ENCODE measurements around the gene EMCN.
"Not testable (repeated sequence)": the region's sequence is repeated elsewhere in the genome, so short reads cannot be mapped to it uniquely, and the experiment has no call there.

Gene EMCN

GRCh38 chr4:100517864-100518341 is at the start of gene EMCN:
TSS of gene EMCN (minus strand) at chr4:100518022. CDS start at chr4:100517914, 108 bp downstream.
- DNase-seq, result peak; percentile 37

- no peak for DNase-seq
Measured at GRCh38 chr4:100566396-100566795, 48.6 kb upstream of the EMCN start.

GRCh38 chr4:100557306-100557705 is 39.5 kb upstream of the EMCN start:
- DNase-seq, result no peak

- peak; percentile 2 for DNase-seq
Measured at GRCh38 chr4:100555611-100556337, 38.0 kb upstream of the EMCN start.

GRCh38 chr4:100548200-100548560 is 30.4 kb upstream of the EMCN start:
- DNase-seq, result no peak

GRCh38 chr4:100547541-100548199 is 29.8 kb upstream of the EMCN start:
- no peak for DNase-seq

- no peak for DNase-seq
Measured at GRCh38 chr4:100545427-100545826, 27.6 kb upstream of the EMCN start.

GRCh38 chr4:100540131-100540530 is 22.3 kb upstream of the EMCN start:
- DNase-seq, result no peak

- DNase-seq, result no peak
Measured at GRCh38 chr4:100539706-100540105, 21.9 kb upstream of the EMCN start.

- DNase-seq, result no peak
Measured at GRCh38 chr4:100533741-100534140, 15.9 kb upstream of the EMCN start.

GRCh38 chr4:100530161-100530560 is 12.3 kb upstream of the EMCN start:
- DNase-seq, result not testable (repeated sequence)

- DNase-seq, result no peak
Measured at GRCh38 chr4:100525686-100526085, 7.9 kb upstream of the EMCN start.

- DNase-seq, result no peak
Measured at GRCh38 chr4:100519205-100519604, 1.4 kb upstream of the EMCN start.

GRCh38 chr4:100516225-100516624 is 1.6 kb downstream of the EMCN start:
- no peak for DNase-seq

- no peak for DNase-seq
Measured at GRCh38 chr4:100511896-100512295, 5.9 kb downstream of the EMCN start.

- DNase-seq, result peak; percentile 72
Measured at GRCh38 chr4:100510551-100510950, 7.3 kb downstream of the EMCN start.

GRCh38 chr4:100509386-100509785 is 8.4 kb downstream of the EMCN start:
- no peak for DNase-seq

GRCh38 chr4:100508691-100509090 is 9.1 kb downstream of the EMCN start:
- DNase-seq, result no peak

GRCh38 chr4:100504086-100504874 is 13.5 kb downstream of the EMCN start:
- DNase-seq, result no peak

GRCh38 chr4:100497791-100498190 is 20.0 kb downstream of the EMCN start:
- DNase-seq, result peak; percentile 30

- DNase-seq, result no peak
Measured at GRCh38 chr4:100495074-100495473, 22.7 kb downstream of the EMCN start.

GRCh38 chr4:100494166-100494565 is 23.7 kb downstream of the EMCN start:
- peak; percentile 59 for DNase-seq

GRCh38 chr4:100493756-100494155 is 24.1 kb downstream of the EMCN start:
- DNase-seq, result peak; percentile 63

- no peak for DNase-seq
Measured at GRCh38 chr4:100492129-100492528, 25.7 kb downstream of the EMCN start.
